Umbilical cord (tissue), 2 donors: Measurements from ENCODE around the gene FCHSD2. TPM values are rescaled to one million over a fixed set of nuclear protein-coding genes. Genes with fewer than 3 reads are reported as not detected.

Experiments used
- DNase-seq: peaks from one replicate; pipeline ENCODE4 v3.0.0-alpha.2; 2015; ENCODE audit warnings: low spot score
- total RNA-seq: library from RNA; depleted of rRNA; stranded (reverse); fragments of >200 nt; gene quantifications from one replicate; pipeline ENCODE4 v1.2.3, GENCODE V29; 2014; ENCODE audit warnings: low replicate concordance; ENCODE audit not compliant: insufficient read depth

Gene FCHSD2
- total RNA-seq, 1 donor from 2014 or later: 40.7 TPM

DNA sequence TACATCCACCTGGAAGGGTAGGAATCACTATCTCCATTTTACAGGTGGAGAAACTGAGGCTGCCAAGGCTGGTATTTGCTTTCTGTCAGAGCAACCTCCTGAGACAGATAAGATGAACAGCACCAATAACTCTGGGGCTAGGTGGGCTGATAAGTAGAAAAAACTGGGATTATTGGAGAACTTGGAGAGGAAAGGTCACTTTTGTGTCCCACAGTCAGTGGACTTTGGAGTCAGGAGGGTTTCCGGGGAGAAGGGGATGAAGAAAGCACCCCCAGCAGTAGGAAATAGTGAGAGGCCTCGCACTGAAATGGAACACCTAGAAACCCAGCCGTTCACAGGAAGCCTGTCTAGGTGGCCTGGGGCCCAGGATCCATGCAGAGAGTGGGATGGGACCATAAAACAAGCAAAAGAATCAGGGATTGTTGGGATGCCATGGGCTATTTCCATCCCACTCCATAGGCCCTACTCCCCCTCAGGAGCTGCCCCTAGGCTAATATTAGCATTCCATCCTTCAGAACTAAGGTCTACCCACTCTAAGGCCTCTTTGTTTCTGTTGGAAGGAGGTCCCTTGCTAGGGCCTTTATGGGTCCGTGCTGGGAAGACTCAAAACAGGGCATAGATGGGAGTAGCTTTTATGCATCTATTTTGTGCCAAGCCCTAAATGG, 31.0 kb upstream of the FCHSD2 start:
- DNase-seq: no peak

DNA sequence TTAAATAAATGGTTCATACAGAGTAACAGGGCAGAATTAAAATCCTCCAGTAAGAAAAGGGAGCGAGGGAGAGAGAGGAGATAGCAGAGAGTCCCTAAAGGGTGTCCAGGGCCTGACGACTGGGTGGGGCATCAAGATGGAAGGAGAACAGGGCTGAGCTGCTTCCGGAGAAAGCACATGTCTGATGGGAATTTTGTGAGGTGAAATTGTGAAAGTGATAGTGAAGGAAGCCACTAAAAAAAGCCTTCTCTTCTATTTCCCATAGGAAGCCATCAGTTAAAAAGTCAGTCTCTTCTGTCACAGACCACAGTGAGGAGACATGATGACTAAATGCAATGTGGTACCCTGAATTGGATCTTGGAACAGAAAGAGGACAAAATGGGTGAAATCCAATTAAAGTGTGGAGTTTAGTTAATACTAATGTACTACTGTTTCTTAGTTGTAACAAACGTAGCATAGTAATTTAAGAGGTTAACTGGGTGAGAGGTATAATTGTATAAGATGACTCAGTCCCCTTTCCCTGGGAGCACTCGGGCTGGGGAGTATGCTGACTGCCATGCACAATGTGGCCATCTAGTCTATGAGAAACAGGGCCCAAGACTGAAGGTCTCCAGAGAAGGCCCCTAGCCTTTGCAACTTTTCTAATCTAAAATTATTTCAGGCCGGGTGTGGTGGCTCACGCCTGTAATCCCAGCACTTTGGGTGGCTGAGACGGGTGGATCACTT, 29.5 kb upstream of the FCHSD2 start:
- DNase-seq: no peak

GRCh38 chr11:73170140-73170539, 28.0 kb upstream of the FCHSD2 start:
- no peak for DNase-seq

- DNase-seq: no peak
These were observed 26.9 kb upstream of the FCHSD2 start for GRCh38 chr11:73168925-73169579.

DNA sequence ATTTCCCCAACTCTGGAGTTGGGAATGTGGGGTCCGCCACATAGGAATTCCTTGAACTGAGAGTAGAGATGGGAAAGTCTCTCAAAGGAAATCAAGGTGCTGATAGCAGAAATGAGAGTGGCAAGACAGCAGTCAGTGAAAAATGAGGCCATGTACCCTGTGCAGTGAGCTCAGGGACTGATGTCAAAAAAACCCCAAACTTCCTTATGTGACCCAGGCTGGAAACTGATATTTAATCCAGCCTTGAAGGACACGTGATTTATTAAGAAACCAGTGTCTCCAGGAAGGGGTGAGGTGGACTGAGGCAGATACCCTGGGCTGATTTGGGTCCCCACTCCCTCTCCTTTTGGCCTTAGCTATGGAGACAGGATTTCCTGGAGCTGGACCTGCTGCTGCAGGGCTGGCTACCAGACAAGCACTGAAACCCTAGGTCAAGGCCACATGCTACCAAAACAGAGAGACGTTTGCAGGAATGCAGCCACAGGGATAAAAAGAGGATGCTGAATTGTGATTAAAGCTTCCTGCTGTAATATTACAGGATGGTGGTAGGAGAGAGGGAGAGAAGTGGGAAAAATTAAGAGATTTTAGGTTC, 25.3 kb upstream of the FCHSD2 start:
- no peak for DNase-seq

DNA sequence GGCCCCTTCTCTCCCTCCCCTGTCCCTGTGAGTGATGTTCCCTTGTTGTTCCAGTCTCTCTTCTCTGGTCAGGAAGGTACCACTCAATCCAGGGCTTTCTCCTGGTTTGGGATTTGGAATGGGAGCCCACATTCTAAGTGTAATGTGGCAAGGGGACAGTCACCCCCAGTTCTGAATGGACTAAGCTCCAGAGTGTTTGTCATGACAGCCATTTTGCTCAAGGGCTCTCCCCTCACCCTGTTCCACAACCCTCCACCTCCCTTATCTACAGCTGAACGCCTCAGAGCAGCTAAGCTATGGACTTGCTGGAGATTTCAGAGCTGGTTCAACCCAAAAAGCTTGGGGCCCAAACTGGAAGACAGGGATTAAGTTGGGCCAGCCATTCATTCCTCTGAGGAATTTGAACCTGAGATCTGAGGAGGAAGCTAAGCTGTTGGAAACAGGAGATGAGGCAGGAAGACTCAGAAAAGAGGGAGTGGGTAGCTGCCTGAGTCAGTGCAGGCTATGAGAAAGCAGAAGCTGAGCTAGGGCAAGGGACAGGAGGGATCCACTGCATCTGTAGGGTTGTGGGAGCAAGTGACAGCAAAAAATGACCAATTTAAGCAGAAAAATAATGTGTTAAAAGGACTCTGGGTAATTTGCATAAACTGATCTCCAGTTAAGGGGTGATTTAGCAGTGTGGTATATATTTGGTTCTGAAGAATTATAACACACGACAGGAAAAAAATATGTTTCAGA, 22.9 kb upstream of the FCHSD2 start:
- DNase-seq: no peak

GRCh38 chr11:73163638-73164174, 21.6 kb upstream of the FCHSD2 start:
- no peak for DNase-seq

- no peak for DNase-seq
These were observed 20.1 kb upstream of the FCHSD2 start for GRCh38 chr11:73162196-73162740.

DNA sequence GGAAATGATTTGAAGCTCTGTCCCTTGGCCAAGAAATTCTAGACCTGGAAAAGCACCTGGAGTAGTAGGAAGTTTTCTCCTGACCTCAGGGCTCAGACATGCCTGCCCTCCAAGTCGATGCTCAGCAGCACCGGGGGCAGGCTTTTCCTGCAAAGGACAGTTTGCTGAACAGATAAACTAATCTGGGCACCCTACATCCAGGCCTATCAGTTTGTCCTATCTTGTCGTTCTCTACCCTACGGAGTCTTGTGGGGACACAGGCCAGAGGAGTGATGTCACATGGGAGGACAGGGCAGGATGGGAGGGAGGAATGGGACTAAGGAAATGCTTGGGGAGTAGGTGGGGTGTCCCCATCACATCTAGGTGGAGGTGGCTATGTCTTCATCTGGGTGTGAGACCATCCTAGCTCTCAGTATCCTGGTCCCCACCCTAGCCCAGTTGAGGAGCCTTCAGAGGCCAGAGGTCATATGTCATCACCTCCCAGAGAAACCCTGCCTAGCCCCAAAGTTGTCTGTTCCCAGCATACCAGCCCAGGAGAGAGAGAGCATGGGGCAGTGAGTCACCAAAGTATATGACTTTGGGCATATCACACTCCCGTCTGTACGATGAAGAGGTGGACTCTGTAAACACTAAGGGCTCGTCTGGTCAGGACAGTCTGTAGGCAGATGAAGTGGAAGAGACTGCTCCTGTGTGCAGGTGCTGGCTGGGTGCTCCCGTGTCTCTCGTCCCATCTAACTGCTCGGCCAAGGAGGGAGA, 18.1 kb upstream of the FCHSD2 start:
- DNase-seq: no peak

GRCh38 chr11:73159297-73159696, 17.2 kb upstream of the FCHSD2 start:
- DNase-seq: no peak

DNA sequence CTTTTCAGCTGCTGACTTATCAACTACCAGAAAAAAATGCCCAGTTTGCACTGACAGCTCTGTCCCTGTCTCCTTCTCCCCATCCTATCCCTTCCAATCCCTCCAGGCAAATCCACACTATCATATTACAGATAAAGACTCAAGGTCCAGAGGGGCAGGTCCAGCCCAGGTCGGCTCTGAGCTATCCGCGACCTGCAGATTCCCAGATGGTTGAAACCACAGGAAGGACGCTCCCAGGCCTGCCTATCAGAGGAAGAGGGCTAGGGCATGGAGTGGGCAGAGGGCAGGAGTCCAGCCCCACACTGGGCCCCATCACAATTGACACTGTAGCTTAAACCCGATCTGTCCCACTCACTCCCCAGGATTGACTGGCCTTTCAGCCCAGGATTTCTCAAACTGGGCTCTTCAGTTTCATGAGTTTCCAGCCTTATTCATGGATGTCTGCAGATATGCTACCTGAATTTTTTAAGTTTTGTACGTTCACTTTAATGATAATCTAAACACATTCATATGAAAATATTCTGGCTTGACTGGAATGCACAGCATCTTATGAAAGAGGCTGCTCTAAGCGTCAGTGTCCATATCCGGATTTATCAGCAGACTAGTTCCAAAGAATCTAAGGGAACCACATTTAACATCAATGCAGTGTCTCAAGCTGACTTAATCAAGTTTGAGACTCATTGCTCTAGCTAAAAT, 16.4 kb upstream of the FCHSD2 start:
- DNase-seq: peak; percentile 67

GRCh38 chr11:73157101-73158010, 15.2 kb upstream of the FCHSD2 start:
- peak; percentile 81 for DNase-seq

GRCh38 chr11:73156686-73157085, 14.6 kb upstream of the FCHSD2 start:
- DNase-seq: no peak

- DNase-seq: no peak
These were observed 14.0 kb upstream of the FCHSD2 start for GRCh38 chr11:73156114-73156513.

DNA sequence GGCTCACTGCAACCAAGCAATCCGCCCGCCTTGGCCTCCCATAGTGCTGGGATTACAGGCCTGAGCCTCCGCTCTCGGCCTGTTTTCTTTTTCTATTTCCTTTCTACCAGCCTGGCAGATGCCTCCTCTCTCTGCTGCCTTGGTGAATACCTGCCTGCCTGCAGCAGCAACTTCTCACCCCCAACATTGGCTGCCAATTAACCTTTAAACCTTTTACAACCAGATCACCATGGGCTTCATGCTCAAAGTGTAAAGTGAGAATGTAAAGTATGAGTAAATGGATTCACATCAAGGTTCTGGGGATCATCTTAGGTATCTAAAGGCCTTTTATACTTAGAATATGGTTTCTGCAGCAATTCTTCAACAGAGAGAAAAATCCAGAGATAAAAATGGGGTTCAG, 13.0 kb upstream of the FCHSD2 start:
- no peak for DNase-seq

DNA sequence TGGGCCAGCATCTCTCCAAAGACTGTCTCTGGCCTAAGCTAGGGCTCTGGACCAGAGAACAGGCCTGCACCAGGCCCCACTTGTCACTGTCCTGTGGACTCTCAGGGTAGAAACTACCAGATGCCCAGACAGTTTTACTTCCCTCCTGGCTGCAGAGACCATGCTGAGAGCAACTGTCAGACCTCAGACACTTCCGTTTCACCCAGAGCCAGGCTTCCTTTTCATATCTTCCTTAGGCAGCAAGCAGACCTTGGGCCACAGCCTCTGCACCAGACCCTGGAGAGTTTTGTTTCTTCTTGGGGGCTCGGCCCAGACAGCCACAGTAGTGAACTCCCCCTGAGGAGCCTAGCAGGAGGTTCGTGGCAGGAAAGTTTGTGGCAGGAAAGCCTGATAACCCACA, 12.1 kb upstream of the FCHSD2 start:
- peak; percentile 43 for DNase-seq

DNA sequence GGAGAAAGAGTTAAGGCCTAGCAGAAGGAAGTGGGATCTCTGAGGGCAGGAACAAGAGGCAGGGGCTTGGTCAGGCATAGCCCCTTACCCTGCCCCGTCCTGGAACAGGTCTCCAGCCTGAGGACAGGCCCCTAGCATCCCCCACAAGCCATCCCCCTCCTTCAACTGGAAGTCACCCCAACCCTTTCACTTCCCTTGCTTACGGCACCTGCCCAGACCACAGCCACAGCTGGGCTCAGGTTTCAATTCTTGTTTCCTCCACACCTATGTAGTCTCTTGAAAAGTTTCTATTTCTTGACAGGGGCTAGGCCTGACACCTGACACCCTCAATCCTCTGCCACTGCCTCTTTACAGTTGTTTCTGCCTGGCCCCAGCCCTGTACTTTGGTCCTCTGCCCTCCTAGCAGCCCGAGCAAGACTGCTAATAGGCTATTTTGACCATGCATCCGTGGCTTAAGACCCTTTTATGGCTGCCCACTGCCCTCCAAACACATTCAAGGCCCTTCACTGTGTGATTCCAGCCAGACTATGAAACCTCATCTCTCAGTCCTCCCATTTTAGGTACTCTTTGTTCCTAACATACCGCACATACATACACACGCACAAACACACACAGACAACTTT, 10.9 kb upstream of the FCHSD2 start:
- no peak for DNase-seq
